ENCODE data around the gene TP53TG3.
"Not testable (repeated sequence)": the region's sequence is repeated elsewhere in the genome, so short reads cannot be mapped to it uniquely, and the experiment has no call there.

Gene TP53TG3

DNA sequence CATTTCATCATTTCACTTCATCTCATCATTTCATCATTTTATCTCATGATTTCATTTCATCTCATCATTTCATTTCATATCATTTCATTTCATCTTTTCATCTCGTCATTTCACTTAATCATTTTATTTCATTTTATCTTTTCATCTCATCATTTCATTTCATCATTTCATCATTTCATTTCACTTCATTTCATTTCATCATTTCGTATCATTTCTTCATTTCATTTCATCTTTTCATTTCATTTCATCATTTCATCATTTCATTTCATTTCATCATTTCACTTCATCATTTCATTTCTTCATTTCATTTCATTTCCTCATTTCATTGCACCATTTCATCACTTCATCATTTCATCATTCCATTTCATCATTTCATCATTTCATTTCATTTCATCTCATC, 29.8 kb downstream of the TP53TG3 start:
- H3K9me3 ChIP-seq (replicated peaks in 1 of 2; ENCODE audit: control insufficient read depth in 2 of 2, insufficient read depth in 1 of 2, low read depth in 1 of 2, low read length in 2 of 2); H3K4me1 ChIP-seq (ENCODE audit: control insufficient read depth in 2 of 2, insufficient read depth in 1 of 2, low read depth in 1 of 2, low read length in 2 of 2); H2BK5ac ChIP-seq (ENCODE audit: low read length); H3K27ac ChIP-seq (replicated peaks; ENCODE audit: low read length); H3K18ac ChIP-seq (ENCODE audit: low read length); H3K36me3 ChIP-seq (replicated peaks in 1 of 2; ENCODE audit: control insufficient read depth in 2 of 2, insufficient read depth in 2 of 2, low read length in 2 of 2); H3K4ac ChIP-seq (ENCODE audit: low read length); H2AK5ac ChIP-seq (ENCODE audit: low read depth, low read length); H3K79me1 ChIP-seq (ENCODE audit: low read depth, low read length); H3K9ac ChIP-seq (ENCODE audit: low read depth, low read length, poor library complexity); H4K91ac ChIP-seq (ENCODE audit: low read depth, low read length, poor library complexity); H3K14ac ChIP-seq (ENCODE audit: low read length); H2BK12ac ChIP-seq (ENCODE audit: low read length); H4K8ac ChIP-seq (ENCODE audit: low read depth, low read length); H3K4me2 ChIP-seq (ENCODE audit: insufficient read depth, low read length, poor library complexity, severe bottlenecking); H3K27me3 ChIP-seq (ENCODE audit: control insufficient read depth in 3 of 3, insufficient read depth in 3 of 3, low read depth in 1 of 3, low read length in 3 of 3); H3K4me3 ChIP-seq (ENCODE audit: low read length in 2 of 2); H3K23ac ChIP-seq (ENCODE audit: low read depth, low read length, poor library complexity); DNase-seq (ENCODE audit: low spot score); H2AFZ ChIP-seq (ENCODE audit: low read length); H2BK120ac ChIP-seq (ENCODE audit: low read depth, low read length); H2BK15ac ChIP-seq (ENCODE audit: low read length): not testable (repeated sequence)
- 80% methylated on average over 1 of the region's 2 CpGs; no CpG with 5 or more reads in 1 of the 2 donors for WGBS, 2 donors (ENCODE audit: extremely low coverage in 2 of 2, insufficient read length in 2 of 2, insufficient replicate concordance in 1 of 2)

DNA sequence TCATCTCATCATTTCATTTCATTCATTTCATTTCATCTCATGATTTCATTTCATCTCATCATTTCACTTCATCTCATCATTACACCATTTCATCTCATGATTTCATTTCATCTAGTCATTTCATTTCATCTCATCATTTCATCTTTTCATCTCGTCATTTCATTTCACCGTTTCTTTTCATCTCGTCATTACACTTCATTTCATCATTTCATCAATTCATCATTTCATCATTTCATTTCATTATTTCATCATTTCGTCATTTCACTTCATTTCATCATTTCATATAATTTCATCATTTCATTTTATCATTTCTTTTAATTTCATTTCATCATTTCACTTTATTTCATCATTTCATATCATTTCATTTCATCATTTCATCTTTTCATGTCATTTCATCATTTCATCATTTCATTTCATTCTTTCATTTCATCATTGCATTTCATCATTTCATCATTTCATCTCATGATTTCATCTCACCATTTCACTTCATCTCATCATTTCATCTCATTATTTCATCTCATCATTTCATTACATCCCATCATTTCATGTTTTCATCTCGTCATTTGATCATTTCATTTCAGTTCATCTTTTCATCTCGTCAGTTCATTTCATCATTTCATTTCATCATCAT, 30.6 kb downstream of the TP53TG3 start:
- H3K27ac ChIP-seq (replicated peaks; ENCODE audit: low read length); H3K4me1 ChIP-seq (ENCODE audit: control insufficient read depth in 2 of 2, insufficient read depth in 1 of 2, low read depth in 1 of 2, low read length in 2 of 2); H3K27me3 ChIP-seq (ENCODE audit: control insufficient read depth in 3 of 3, insufficient read depth in 3 of 3, low read depth in 1 of 3, low read length in 3 of 3); H3K4me3 ChIP-seq (ENCODE audit: low read length in 2 of 2); H3K9ac ChIP-seq (ENCODE audit: low read depth, low read length, poor library complexity); H2BK120ac ChIP-seq (ENCODE audit: low read depth, low read length); DNase-seq (ENCODE audit: low spot score); H4K8ac ChIP-seq (ENCODE audit: low read depth, low read length); H2AFZ ChIP-seq (ENCODE audit: low read length); H3K36me3 ChIP-seq (replicated peaks in 1 of 2; ENCODE audit: control insufficient read depth in 2 of 2, insufficient read depth in 2 of 2, low read length in 2 of 2); H3K9me3 ChIP-seq (replicated peaks in 1 of 2; ENCODE audit: control insufficient read depth in 2 of 2, insufficient read depth in 1 of 2, low read depth in 1 of 2, low read length in 2 of 2); H3K4me2 ChIP-seq (ENCODE audit: insufficient read depth, low read length, poor library complexity, severe bottlenecking); H3K23ac ChIP-seq (ENCODE audit: low read depth, low read length, poor library complexity); H3K79me1 ChIP-seq (ENCODE audit: low read depth, low read length); H2BK5ac ChIP-seq (ENCODE audit: low read length); H4K91ac ChIP-seq (ENCODE audit: low read depth, low read length, poor library complexity); H2BK15ac ChIP-seq (ENCODE audit: low read length); H2AK5ac ChIP-seq (ENCODE audit: low read depth, low read length); H2BK12ac ChIP-seq (ENCODE audit: low read length); H3K14ac ChIP-seq (ENCODE audit: low read length); H3K18ac ChIP-seq (ENCODE audit: low read length); H3K4ac ChIP-seq (ENCODE audit: low read length): not testable (repeated sequence)
- 100% methylated on average over 3 to 5 of the region's 6 CpGs for WGBS, 2 donors (ENCODE audit: extremely low coverage in 2 of 2, insufficient read length in 2 of 2, insufficient replicate concordance in 1 of 2)

DNA sequence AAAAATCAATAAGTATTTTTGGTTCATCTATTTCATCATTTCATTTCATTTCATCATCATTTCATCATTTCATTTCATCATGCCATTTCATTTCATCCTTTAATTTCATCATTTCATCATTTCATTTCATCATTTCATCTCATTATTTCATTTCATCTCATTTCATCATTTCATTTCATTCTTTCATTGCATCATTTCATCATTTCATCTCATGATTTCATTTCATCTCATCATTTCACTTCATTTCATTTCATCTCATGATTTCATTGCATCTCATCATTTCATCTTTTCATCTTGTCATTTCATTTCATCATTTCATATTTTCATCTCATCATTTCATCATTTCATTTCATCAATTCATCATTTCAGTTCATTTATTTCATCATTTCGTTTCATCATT, 31.2 kb downstream of the TP53TG3 start:
- not testable (repeated sequence) for DNase-seq (ENCODE audit: low spot score); H3K9me3 ChIP-seq (replicated peaks in 1 of 2; ENCODE audit: control insufficient read depth in 2 of 2, insufficient read depth in 1 of 2, low read depth in 1 of 2, low read length in 2 of 2); H2BK15ac ChIP-seq (ENCODE audit: low read length); H3K27me3 ChIP-seq (ENCODE audit: control insufficient read depth in 3 of 3, insufficient read depth in 3 of 3, low read depth in 1 of 3, low read length in 3 of 3); H3K4ac ChIP-seq (ENCODE audit: low read length); H4K8ac ChIP-seq (ENCODE audit: low read depth, low read length); H3K14ac ChIP-seq (ENCODE audit: low read length); H3K36me3 ChIP-seq (replicated peaks in 1 of 2; ENCODE audit: control insufficient read depth in 2 of 2, insufficient read depth in 2 of 2, low read length in 2 of 2); H2BK5ac ChIP-seq (ENCODE audit: low read length); H3K4me3 ChIP-seq (ENCODE audit: low read length in 2 of 2); H3K4me2 ChIP-seq (ENCODE audit: insufficient read depth, low read length, poor library complexity, severe bottlenecking); H3K27ac ChIP-seq (replicated peaks; ENCODE audit: low read length); H3K9ac ChIP-seq (ENCODE audit: low read depth, low read length, poor library complexity); H2AK5ac ChIP-seq (ENCODE audit: low read depth, low read length); H2BK12ac ChIP-seq (ENCODE audit: low read length); H3K18ac ChIP-seq (ENCODE audit: low read length); H4K91ac ChIP-seq (ENCODE audit: low read depth, low read length, poor library complexity); H3K4me1 ChIP-seq (ENCODE audit: control insufficient read depth in 2 of 2, insufficient read depth in 1 of 2, low read depth in 1 of 2, low read length in 2 of 2); H2BK120ac ChIP-seq (ENCODE audit: low read depth, low read length); H3K23ac ChIP-seq (ENCODE audit: low read depth, low read length, poor library complexity); H3K79me1 ChIP-seq (ENCODE audit: low read depth, low read length); H2AFZ ChIP-seq (ENCODE audit: low read length)
- WGBS, 2 donors (ENCODE audit: extremely low coverage in 2 of 2, insufficient read length in 2 of 2, insufficient replicate concordance in 1 of 2) = 100% methylated on average over 1 of the region's 1 CpG

DNA sequence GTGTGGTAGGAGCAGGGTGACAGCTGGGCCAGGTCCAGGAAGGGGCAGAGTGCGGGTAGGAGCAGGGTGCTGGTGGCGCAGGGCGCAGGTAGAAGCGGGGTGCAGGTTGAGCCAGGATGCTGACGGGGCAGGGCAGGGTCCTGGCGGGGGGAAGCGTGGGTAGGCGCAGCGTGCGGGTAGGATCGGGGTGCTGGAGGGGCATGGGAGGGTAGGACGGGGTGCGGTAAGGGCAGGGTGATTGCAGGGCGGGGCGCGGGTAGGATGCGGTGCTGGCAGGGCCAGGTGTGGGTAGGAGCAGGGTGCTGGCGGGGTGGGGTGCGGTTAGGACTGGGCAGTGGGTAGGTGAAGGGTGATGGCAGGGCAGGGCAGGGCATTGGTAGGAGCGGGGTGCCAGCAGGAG, 38.4 kb downstream of the TP53TG3 start:
- not testable (repeated sequence) for H3K36me3 ChIP-seq (replicated peaks in 1 of 2; ENCODE audit: control insufficient read depth in 2 of 2, insufficient read depth in 2 of 2, low read length in 2 of 2); H2BK120ac ChIP-seq (ENCODE audit: low read depth, low read length); H2BK12ac ChIP-seq (ENCODE audit: low read length); H2BK15ac ChIP-seq (ENCODE audit: low read length); H3K4me3 ChIP-seq (ENCODE audit: low read length in 2 of 2); H3K4me1 ChIP-seq (ENCODE audit: control insufficient read depth in 2 of 2, insufficient read depth in 1 of 2, low read depth in 1 of 2, low read length in 2 of 2); H2AK5ac ChIP-seq (ENCODE audit: low read depth, low read length); H3K9ac ChIP-seq (ENCODE audit: low read depth, low read length, poor library complexity); DNase-seq (ENCODE audit: low spot score); H3K27me3 ChIP-seq (ENCODE audit: control insufficient read depth in 3 of 3, insufficient read depth in 3 of 3, low read depth in 1 of 3, low read length in 3 of 3); H4K8ac ChIP-seq (ENCODE audit: low read depth, low read length); H2AFZ ChIP-seq (ENCODE audit: low read length); H3K4ac ChIP-seq (ENCODE audit: low read length); H3K27ac ChIP-seq (replicated peaks; ENCODE audit: low read length); H3K9me3 ChIP-seq (replicated peaks in 1 of 2; ENCODE audit: control insufficient read depth in 2 of 2, insufficient read depth in 1 of 2, low read depth in 1 of 2, low read length in 2 of 2); H3K18ac ChIP-seq (ENCODE audit: low read length); H3K79me1 ChIP-seq (ENCODE audit: low read depth, low read length); H3K4me2 ChIP-seq (ENCODE audit: insufficient read depth, low read length, poor library complexity, severe bottlenecking); H3K14ac ChIP-seq (ENCODE audit: low read length); H3K23ac ChIP-seq (ENCODE audit: low read depth, low read length, poor library complexity); H4K91ac ChIP-seq (ENCODE audit: low read depth, low read length, poor library complexity); H2BK5ac ChIP-seq (ENCODE audit: low read length)
- no CpG with 5 or more reads among the region's 20 CpGs for WGBS, 2 donors (ENCODE audit: extremely low coverage in 2 of 2, insufficient read length in 2 of 2, insufficient replicate concordance in 1 of 2)

All from neuronal stem cell (in vitro differentiated cells).